GM12878 (cell line): ENCODE measurements around the gene SPIRE1. TPM values are rescaled to one million over a fixed set of nuclear protein-coding genes. Genes with fewer than 3 reads are reported as not detected.

Experiments
- ATAC-seq: fragments of 200-7000 bp; cut with Tn5 transposase; 3 replicates; pipeline ENCODE4 v1.9.1; 2020; ENCODE audit warnings: mild to moderate bottlenecking, moderate library complexity
- BruUV-seq: library from RNA; stranded (reverse); fragments of 400-500 nt; replicated peaks from 2 replicates; lab custom pipeline; 2021; lab: Mats Ljungman, UMichigan
- CTCF ChIA-PET: fragments of 300-600 bp; sonication (Branson Sonifier 250); formaldehyde crosslinking; extraction: SDS; loops from one replicate; lab custom pipeline; 2021; ENCODE audit warnings: inconsistent platforms; lab: Yijun Ruan, JAX
- POLR2A ChIA-PET: fragments of 350-600 bp; formaldehyde crosslinking; extraction: SDS; loops from one replicate; lab custom pipeline; 2021; ENCODE audit warnings: inconsistent platforms; lab: Charles Lee
- RAD21 ChIA-PET: fragments of 300-600 bp; sonication (Branson Sonifier 250); formaldehyde crosslinking; loops from one replicate; lab custom pipeline; 2023; ENCODE audit warnings: antibody characterized with exemption; ENCODE audit not compliant: unreplicated experiment; lab: Charles Lee
- SMC1A ChIA-PET: fragments of 300-600 bp; sonication (Branson Sonifier 250); formaldehyde crosslinking; loops from one replicate; lab custom pipeline; 2023; ENCODE audit not compliant: unreplicated experiment, uncharacterized antibody; lab: Charles Lee
- DNase-seq: peaks from one replicate; pipeline ENCODE4 v3.0.0-alpha.2; 2011; ENCODE audit warnings: low read depth, low spot score
- FAIRE-seq: peaks from 3 replicates; lab custom pipeline; 2011; peaks lifted over from hg19 to GRCh38; lab: Jason Lieb, UNC
- H2AFZ ChIP-seq: 2 replicates; pipeline ENCODE4 v1.6.0; 2011; ENCODE audit warnings: low read depth, low read length, control low read depth; ENCODE audit not compliant: control insufficient read depth
- H3K27ac ChIP-seq: 2 replicates; pipeline ENCODE4 v1.5.1; 2011; ENCODE audit warnings: control low read depth; ENCODE audit not compliant: control insufficient read depth, insufficient read depth
- H3K27me3 ChIP-seq, 2 experiments: replicated peaks in 1 of 2; 2 replicates each; pipeline versions ENCODE4 v1.6.0 to v1.6.1; 2011; ENCODE audit warnings: low read length in 1 of 2; ENCODE audit not compliant: control insufficient read depth in 2 of 2, insufficient read depth in 2 of 2
- H3K36me3 ChIP-seq, 2 experiments: 2 replicates each; pipeline ENCODE4 v1.5.1; 2011; ENCODE audit warnings: low read length in 1 of 2; ENCODE audit not compliant: control insufficient read depth in 2 of 2, insufficient read depth in 2 of 2
- H3K4me1 ChIP-seq: 2 replicates; pipeline ENCODE4 v1.6.1; 2011; ENCODE audit warnings: mild to moderate bottlenecking, low read length, moderate library complexity, mixed read lengths; ENCODE audit not compliant: control insufficient read depth, insufficient read depth
- H3K4me2 ChIP-seq: 2 replicates; pipeline ENCODE4 v1.6.0; 2011; ENCODE audit warnings: control low read depth; ENCODE audit not compliant: control insufficient read depth, insufficient read depth
- H3K4me3 ChIP-seq: fragments of 200-600 bp; sonication (generic); 2 replicates; pipeline ENCODE4 v1.5.1; 2016
- H3K79me2 ChIP-seq: 2 replicates; pipeline ENCODE4 v1.6.0; 2011; ENCODE audit warnings: low read length; ENCODE audit not compliant: control insufficient read depth, insufficient read depth
- H3K9ac ChIP-seq: 2 replicates; pipeline ENCODE4 v1.8.0; 2011; ENCODE audit warnings: low read length, control low read depth, mixed read lengths; ENCODE audit not compliant: control insufficient read depth, insufficient read depth
- H3K9me3 ChIP-seq: replicated peaks from 3 replicates; pipeline ENCODE4 v1.5.1; 2011; ENCODE audit warnings: mild to moderate bottlenecking, low read length; ENCODE audit not compliant: control insufficient read depth, insufficient read depth
- H4K20me1 ChIP-seq: 2 replicates; pipeline ENCODE4 v1.6.0; 2011; ENCODE audit not compliant: control insufficient read depth, insufficient read depth
- ASH2L ChIP-seq: fragments of 300-600, 200-600 bp; sonication (generic); IDR thresholded peaks from 2 replicates; pipeline ENCODE4 v1.6.1; 2017; ENCODE audit warnings: low read depth, mild to moderate bottlenecking, borderline replicate concordance
- CBFB ChIP-seq: IDR thresholded peaks from 2 replicates; pipeline ENCODE4 v1.6.1; 2016; ENCODE audit warnings: antibody characterized with exemption, low read depth
- EP300 ChIP-seq, 2 experiments: fragments of 150-350 bp in 1 of 2; IDR thresholded peaks; 2 replicates each; pipeline ENCODE4 v1.6.1; 2011 to 2012; ENCODE audit warnings: low read depth in 2 of 2, low read length in 2 of 2, borderline replicate concordance in 1 of 2, improper control_type of control experiment in 1 of 2, inconsistent platforms in 1 of 2; ENCODE audit not compliant: control insufficient read depth in 1 of 2
- IKZF2 ChIP-seq, 2 experiments: fragments of 450-650 bp; IDR thresholded peaks; 2 replicates each; pipeline ENCODE4 v1.6.1; 2017; ENCODE audit warnings: mild to moderate bottlenecking in 2 of 2, moderate library complexity in 2 of 2
- POLR2A ChIP-seq: IDR thresholded peaks from 2 replicates; pipeline ENCODE4 v1.6.1; 2011; ENCODE audit warnings: low read depth, mild to moderate bottlenecking, low read length
- SREBF2 ChIP-seq: IDR thresholded peaks from 2 replicates; pipeline ENCODE4 v1.6.1; 2012; ENCODE audit warnings: mild to moderate bottlenecking, low read length
- STAT1 ChIP-seq: fragments of 450-650 bp; conservative IDR thresholded peaks from 2 replicates; pipeline ENCODE4 v1.6.1; 2014; ENCODE audit warnings: antibody characterized with exemption, mild to moderate bottlenecking
- WGBS: methylation state at CpG from one replicate; pipeline ENCODE4 v1.1.6; 2016; ENCODE audit warnings: low lambda C conversion rate; ENCODE audit not compliant: insufficient replicate concordance, insufficient coverage; ENCODE audit errors: missing lambda C conversion rate; 5-methylcytosine and 5-hydroxymethylcytosine counted together
- in situ Hi-C: fragments of 300-500 bp; cut with MboI; formaldehyde crosslinking; loops from 9 replicates; pipeline ENCODE4 v1.14.3; 2018; ENCODE audit warnings: mixed read lengths
- intact Hi-C: fragments of 100-400 bp; cut with micrococcal nuclease; formaldehyde crosslinking; loops from one replicate; pipeline ENCODE4 v1.14.2; 2022; ENCODE audit not compliant: unreplicated experiment
- polyA plus RNA-seq, 11 experiments: library from polyadenylated mRNA; depleted of rRNA in 4 of 11; unstranded in 6 of 11; stranded (reverse) in 5 of 11; fragments of >200 nt; fragmentation: Nextera tagmentation in 4 of 11; fragmentation: Illumina TruSeq in 1 of 11; extraction: Ambion mirVana in 4 of 11; extraction: Trizol in 1 of 11; gene quantifications; 1 replicate in 1 of 11; 2 replicates in 10 of 11; pipeline versions ENCODE4 v1.2.1 to v1.2.3, GENCODE V29; 2011 to 2016; ENCODE audit warnings: inconsistent platforms in 2 of 11, missing spikeins in 2 of 11, low read depth in 1 of 11
- total RNA-seq, 4 experiments: library from RNA; depleted of rRNA in 3 of 4; stranded (reverse); fragments of >200 nt in 3 of 4; fragmentation: Illumina TruSeq in 1 of 4; extraction: Trizol in 1 of 4; gene quantifications; 2 replicates each; pipeline versions ENCODE4 v1.2.1 to v1.2.3, GENCODE V29; 2013 to 2021

The SPIRE1 gene
- total and polyA plus RNA-seq, 10 of the 15 experiments (the other 5 are each of a cell fraction or from before 2014, with no cell fraction given): 0.18 to 9.2 (median 4.3) TPM

- in situ Hi-C loops: no loop called here
- CTCF ChIA-PET: no interaction called here
- BruUV-seq: no TSS peak
Observed at GRCh38 chr18:12516049-12516630, 141.8 kb downstream of the SPIRE1 start.

GRCh38 chr18:12515550-12515949 is 142.4 kb downstream of the SPIRE1 start:
- no peaks in the 10 kb centered on the region for H3K79me2 ChIP-seq
- intact Hi-C loops (no loop called here), in situ Hi-C loops (no loop called here)
- H4K20me1 ChIP-seq: no peaks in the 10 kb centered on the region
- H3K4me2 ChIP-seq: no peak overlapping the region
- ChIA-PET RAD21 (no interaction called here), CTCF (interaction anchor here (0.6 to 1.2 kb wide), 2 partner anchors 21 to 120 kb away, joined by 3 read pairs; no protein-coding TSS in a partner anchor), SMC1A (no interaction called here), POLR2A (no interaction called here)
- H3K36me3 ChIP-seq: no peaks in the 10 kb centered on the region
- ATAC-seq (no peak), FAIRE-seq (no peak), DNase-seq (no peak)
- no peaks in the 10 kb centered on the region; a peak in 2 of 4 replicates for H3K27me3 ChIP-seq
- H3K4me3 ChIP-seq: no peak overlapping the region
- H2AFZ ChIP-seq: no peak overlapping the region
- H3K9ac ChIP-seq: no peak overlapping the region
- H3K4me1 ChIP-seq: no peaks in the 10 kb centered on the region
- WGBS: 80% methylated on average over 2 of the region's 2 CpGs
- H3K9me3 ChIP-seq: no peaks in the 10 kb centered on the region
- TF ChIP-seq ASH2L: no peak
- TF ChIP-seq EP300 (IDR thresholded peaks at IDR 0.05; ENCODE audit: borderline replicate concordance in 1 of 2, control insufficient read depth in 1 of 2, low read depth in 2 of 2, low read length in 2 of 2): no peak
- TF ChIP-seq CBFB: no peak
- TF ChIP-seq SREBF2: no peak
- no peak for TF ChIP-seq IKZF2 (IDR thresholded peaks at IDR 0.05)
- TF ChIP-seq STAT1: no peak
- BruUV-seq: no TSS peak
- no peak overlapping the region for H3K27ac ChIP-seq

More at GRCh38 chr18:12516049-12516630, 141.8 kb downstream of the SPIRE1 start:
- intact Hi-C loops: no loop called here
- no peak overlapping the region for H3K4me2 ChIP-seq
- H3K9ac ChIP-seq: no peak overlapping the region
- H2AFZ ChIP-seq: no peak overlapping the region
- no peaks in the 10 kb centered on the region; a peak in 2 of 4 replicates for H3K27me3 ChIP-seq
- no peaks in the 10 kb centered on the region for H3K79me2 ChIP-seq
- H3K36me3 ChIP-seq: no peaks in the 10 kb centered on the region
- H3K4me3 ChIP-seq: no peak overlapping the region
- SMC1A ChIA-PET: interaction anchor here (0.5 kb wide), 1 partner anchor 99 kb away, joined by 3 read pairs; no protein-coding TSS in a partner anchor
- DNase-seq (no peak), ATAC-seq (no peak), FAIRE-seq (no peak)
- no peaks in the 10 kb centered on the region for H4K20me1 ChIP-seq
- TF ChIP-seq POLR2A: no peak
- no peak overlapping the region for H3K27ac ChIP-seq
- POLR2A ChIA-PET: no interaction called here
- 65% methylated on average over 4 of the region's 4 CpGs for WGBS
- H3K9me3 ChIP-seq: no peaks in the 10 kb centered on the region
- no peaks in the 10 kb centered on the region for H3K4me1 ChIP-seq
- RAD21 ChIA-PET: no interaction called here
